ENCODE data around the gene ASTN2.

Gene ASTN2

GRCh38 chr9:116954731-116955130 lies 460.1 kb downstream of the ASTN2 start:
- Histone ChIP-seq H3K27me3 (ENCODE audit: insufficient read depth, low read length) (no peaks in the 10 kb centered on the region), H3K4me3 (ENCODE audit: low read length) (no peak overlapping the region), H3K36me3 (ENCODE audit: insufficient read depth, low read length) (no peaks in the 10 kb centered on the region), H3K9me3 (ENCODE audit: low read length) (no peaks in the 10 kb centered on the region), H3K4me1 (ENCODE audit: insufficient read depth, low read length) (peaks cover 8% of the 10 kb centered on the region), H2AFZ (ENCODE audit: low read depth, low read length) (no peak overlapping the region)

GRCh38 chr9:116953271-116953670 lies 461.6 kb downstream of the ASTN2 start:
- no peaks in the 10 kb centered on the region for H3K4me1 ChIP-seq (ENCODE audit: insufficient read depth, low read length)
- H3K4me3 ChIP-seq (ENCODE audit: low read length): no peak overlapping the region
- H3K36me3 ChIP-seq (ENCODE audit: insufficient read depth, low read length): no peaks in the 10 kb centered on the region
- no peaks in the 10 kb centered on the region for H3K9me3 ChIP-seq (ENCODE audit: low read length)
- H2AFZ ChIP-seq (ENCODE audit: low read depth, low read length): no peak overlapping the region
- H3K27me3 ChIP-seq (ENCODE audit: insufficient read depth, low read length): no peaks in the 10 kb centered on the region

- H3K36me3 ChIP-seq (ENCODE audit: insufficient read depth, low read length): no peaks in the 10 kb centered on the region
- H3K4me3 ChIP-seq (ENCODE audit: low read length): no peak overlapping the region
- no peak overlapping the region for H2AFZ ChIP-seq (ENCODE audit: low read depth, low read length)
- no peaks in the 10 kb centered on the region for H3K27me3 ChIP-seq (ENCODE audit: insufficient read depth, low read length)
- no peaks in the 10 kb centered on the region for H3K9me3 ChIP-seq (ENCODE audit: low read length)
- H3K4me1 ChIP-seq (ENCODE audit: insufficient read depth, low read length): no peaks in the 10 kb centered on the region
Measured at GRCh38 chr9:116952436-116952810, 462.4 kb downstream of the ASTN2 start.

GRCh38 chr9:116951588-116952435 lies 463.0 kb downstream of the ASTN2 start:
- Histone ChIP-seq H3K4me1 (ENCODE audit: insufficient read depth, low read length) (no peaks in the 10 kb centered on the region), H3K9me3 (ENCODE audit: low read length) (no peaks in the 10 kb centered on the region), H3K36me3 (ENCODE audit: insufficient read depth, low read length) (no peaks in the 10 kb centered on the region), H2AFZ (ENCODE audit: low read depth, low read length) (no peak overlapping the region), H3K27me3 (ENCODE audit: insufficient read depth, low read length) (no peaks in the 10 kb centered on the region), H3K4me3 (ENCODE audit: low read length) (no peak overlapping the region)

- Histone ChIP-seq H3K27me3 (ENCODE audit: insufficient read depth, low read length) (no peaks in the 10 kb centered on the region), H3K4me3 (ENCODE audit: low read length) (no peak overlapping the region), H2AFZ (ENCODE audit: low read depth, low read length) (no peak overlapping the region), H3K36me3 (ENCODE audit: insufficient read depth, low read length) (no peaks in the 10 kb centered on the region), H3K4me1 (ENCODE audit: insufficient read depth, low read length) (no peaks in the 10 kb centered on the region), H3K9me3 (ENCODE audit: low read length) (no peaks in the 10 kb centered on the region)
Measured at GRCh38 chr9:116945817-116946216, 469.0 kb downstream of the ASTN2 start.

- H3K36me3 ChIP-seq (ENCODE audit: insufficient read depth, low read length): no peaks in the 10 kb centered on the region
- H3K9me3 ChIP-seq (ENCODE audit: low read length): no peaks in the 10 kb centered on the region
- no peaks in the 10 kb centered on the region for H3K4me1 ChIP-seq (ENCODE audit: insufficient read depth, low read length)
- no peak overlapping the region for H2AFZ ChIP-seq (ENCODE audit: low read depth, low read length)
- no peak overlapping the region for H3K4me3 ChIP-seq (ENCODE audit: low read length)
- H3K27me3 ChIP-seq (ENCODE audit: insufficient read depth, low read length): no peaks in the 10 kb centered on the region
Measured at GRCh38 chr9:116944714-116945534, 469.9 kb downstream of the ASTN2 start.

GRCh38 chr9:116943970-116944369 lies 470.9 kb downstream of the ASTN2 start:
- Histone ChIP-seq H3K27me3 (ENCODE audit: insufficient read depth, low read length) (no peaks in the 10 kb centered on the region), H3K4me3 (ENCODE audit: low read length) (no peak overlapping the region), H3K36me3 (ENCODE audit: insufficient read depth, low read length) (no peaks in the 10 kb centered on the region), H3K4me1 (ENCODE audit: insufficient read depth, low read length) (no peaks in the 10 kb centered on the region), H3K9me3 (ENCODE audit: low read length) (no peaks in the 10 kb centered on the region), H2AFZ (ENCODE audit: low read depth, low read length) (no peak overlapping the region)

GRCh38 chr9:116942593-116943061 lies 472.2 kb downstream of the ASTN2 start:
- Histone ChIP-seq H3K36me3 (ENCODE audit: insufficient read depth, low read length) (no peaks in the 10 kb centered on the region), H3K27me3 (ENCODE audit: insufficient read depth, low read length) (no peaks in the 10 kb centered on the region), H3K4me3 (ENCODE audit: low read length) (no peak overlapping the region), H2AFZ (ENCODE audit: low read depth, low read length) (no peak overlapping the region), H3K9me3 (ENCODE audit: low read length) (no peaks in the 10 kb centered on the region), H3K4me1 (ENCODE audit: insufficient read depth, low read length) (no peaks in the 10 kb centered on the region)

GRCh38 chr9:116941266-116941665 lies 473.6 kb downstream of the ASTN2 start:
- no peak overlapping the region for H3K4me3 ChIP-seq (ENCODE audit: low read length)
- no peaks in the 10 kb centered on the region for H3K4me1 ChIP-seq (ENCODE audit: insufficient read depth, low read length)
- no peaks in the 10 kb centered on the region for H3K9me3 ChIP-seq (ENCODE audit: low read length)
- H3K36me3 ChIP-seq (ENCODE audit: insufficient read depth, low read length): no peaks in the 10 kb centered on the region
- no peaks in the 10 kb centered on the region for H3K27me3 ChIP-seq (ENCODE audit: insufficient read depth, low read length)
- H2AFZ ChIP-seq (ENCODE audit: low read depth, low read length): no peak overlapping the region

- no peaks in the 10 kb centered on the region for H3K9me3 ChIP-seq (ENCODE audit: low read length)
- no peaks in the 10 kb centered on the region for H3K27me3 ChIP-seq (ENCODE audit: insufficient read depth, low read length)
- no peaks in the 10 kb centered on the region for H3K4me1 ChIP-seq (ENCODE audit: insufficient read depth, low read length)
- no peak overlapping the region for H2AFZ ChIP-seq (ENCODE audit: low read depth, low read length)
- no peak overlapping the region for H3K4me3 ChIP-seq (ENCODE audit: low read length)
- H3K36me3 ChIP-seq (ENCODE audit: insufficient read depth, low read length): no peaks in the 10 kb centered on the region
Measured at GRCh38 chr9:116940614-116941215, 474.1 kb downstream of the ASTN2 start.

- Histone ChIP-seq H3K4me3 (ENCODE audit: low read length) (no peak overlapping the region), H2AFZ (ENCODE audit: low read depth, low read length) (no peak overlapping the region), H3K27me3 (ENCODE audit: insufficient read depth, low read length) (no peaks in the 10 kb centered on the region), H3K4me1 (ENCODE audit: insufficient read depth, low read length) (no peaks in the 10 kb centered on the region), H3K9me3 (ENCODE audit: low read length) (no peaks in the 10 kb centered on the region), H3K36me3 (ENCODE audit: insufficient read depth, low read length) (no peaks in the 10 kb centered on the region)
Measured at GRCh38 chr9:116939614-116940013, 475.2 kb downstream of the ASTN2 start.

- no peaks in the 10 kb centered on the region for H3K9me3 ChIP-seq (ENCODE audit: low read length)
- H3K27me3 ChIP-seq (ENCODE audit: insufficient read depth, low read length): no peaks in the 10 kb centered on the region
- no peaks in the 10 kb centered on the region for H3K4me1 ChIP-seq (ENCODE audit: insufficient read depth, low read length)
- no peak overlapping the region for H2AFZ ChIP-seq (ENCODE audit: low read depth, low read length)
- H3K36me3 ChIP-seq (ENCODE audit: insufficient read depth, low read length): no peaks in the 10 kb centered on the region
- H3K4me3 ChIP-seq (ENCODE audit: low read length): no peak overlapping the region
Measured at GRCh38 chr9:116939161-116939560, 475.7 kb downstream of the ASTN2 start.

- H3K4me1 ChIP-seq (ENCODE audit: insufficient read depth, low read length): no peaks in the 10 kb centered on the region
- H2AFZ ChIP-seq (ENCODE audit: low read depth, low read length): no peak overlapping the region
- H3K4me3 ChIP-seq (ENCODE audit: low read length): no peak overlapping the region
Measured at GRCh38 chr9:116937361-116937760, 477.5 kb downstream of the ASTN2 start.

More at GRCh38 chr9:116937361-116937760, 477.5 kb downstream of the ASTN2 start:
- no peaks in the 10 kb centered on the region for H3K36me3 ChIP-seq (ENCODE audit: insufficient read depth, low read length)
- no peaks in the 10 kb centered on the region for H3K27me3 ChIP-seq (ENCODE audit: insufficient read depth, low read length)
- no peaks in the 10 kb centered on the region for H3K9me3 ChIP-seq (ENCODE audit: low read length)
